HG03439 (cell line): Measurements from ENCODE around the gene NEBL.

Experiments used
- ATAC-seq: cut with Tn5 transposase; IDR thresholded peaks from one replicate; pipeline ENCODE4 v1.9.1; 2021; ENCODE audit warnings: mild to moderate bottlenecking, moderate library complexity; ENCODE audit not compliant: unreplicated experiment

Gene NEBL

GRCh38 chr10:20797290-20797689 is 99.8 kb downstream of the NEBL start:
- no peak for ATAC-seq

DNA sequence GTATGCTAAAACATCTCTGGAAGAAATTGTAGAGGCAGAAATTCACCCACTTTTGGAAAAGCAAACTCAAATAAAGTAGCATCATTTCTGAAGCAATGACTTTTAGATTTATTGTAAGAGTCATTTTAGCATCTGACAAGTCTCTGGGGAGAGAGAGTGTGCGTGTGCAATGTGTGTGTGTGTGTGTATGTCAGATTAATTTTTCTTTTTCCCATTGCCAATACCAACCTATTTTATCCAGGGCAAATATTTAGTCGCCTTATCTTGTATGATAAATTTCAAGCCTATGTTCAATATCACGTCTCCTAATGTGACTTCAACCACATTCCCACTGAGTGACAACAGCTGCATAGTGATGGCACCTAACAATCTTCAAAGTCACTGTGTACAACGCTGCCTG is 101.7 kb downstream of the NEBL start:
- ATAC-seq, result no peak

- ATAC-seq, result no peak
Measured at GRCh38 chr10:20785174-20785573, 111.9 kb downstream of the NEBL start.

DNA sequence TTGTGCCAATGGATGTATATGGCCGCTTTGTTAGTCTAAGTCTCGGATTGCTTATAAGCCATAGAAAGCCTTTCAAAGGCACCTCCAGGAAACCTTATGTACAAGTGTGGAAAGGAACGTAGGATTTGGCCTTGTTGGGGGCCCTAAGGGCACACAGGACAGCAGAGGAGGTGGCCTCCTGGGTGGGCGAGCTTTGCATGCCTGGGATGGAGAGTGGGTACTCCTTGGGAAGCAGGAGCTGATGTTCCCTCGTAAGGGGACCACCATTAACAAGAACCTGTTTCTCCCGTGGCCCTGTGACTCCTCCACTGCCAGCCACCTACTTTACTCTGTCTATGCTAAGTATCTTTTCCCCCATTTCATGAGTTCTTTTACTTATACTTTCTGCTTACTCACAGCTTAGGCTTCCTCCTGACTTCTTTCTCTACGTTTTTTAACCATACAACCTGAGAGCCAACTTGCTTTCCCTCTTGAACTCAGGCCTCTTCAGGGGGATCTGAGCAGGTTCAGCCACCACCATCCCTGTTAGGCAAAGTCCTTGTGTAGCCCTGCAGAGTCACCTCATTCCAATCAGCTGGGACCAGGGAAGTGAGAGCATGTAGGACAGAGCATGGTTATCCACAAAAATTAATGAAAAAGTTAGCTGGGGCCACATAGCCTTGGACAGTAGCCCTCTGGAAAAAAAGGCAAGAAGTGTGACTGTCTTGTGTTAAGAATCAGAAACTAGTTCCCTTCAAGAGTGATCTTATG is 118.9 kb downstream of the NEBL start:
- no peak for ATAC-seq

- ATAC-seq, result no peak
Measured at GRCh38 chr10:20776384-20777118, 120.6 kb downstream of the NEBL start.

- no peak for ATAC-seq
Measured at GRCh38 chr10:20771051-20771450, 126.1 kb downstream of the NEBL start.

- ATAC-seq, result no peak
Measured at GRCh38 chr10:20769481-20769880, 127.6 kb downstream of the NEBL start.

DNA sequence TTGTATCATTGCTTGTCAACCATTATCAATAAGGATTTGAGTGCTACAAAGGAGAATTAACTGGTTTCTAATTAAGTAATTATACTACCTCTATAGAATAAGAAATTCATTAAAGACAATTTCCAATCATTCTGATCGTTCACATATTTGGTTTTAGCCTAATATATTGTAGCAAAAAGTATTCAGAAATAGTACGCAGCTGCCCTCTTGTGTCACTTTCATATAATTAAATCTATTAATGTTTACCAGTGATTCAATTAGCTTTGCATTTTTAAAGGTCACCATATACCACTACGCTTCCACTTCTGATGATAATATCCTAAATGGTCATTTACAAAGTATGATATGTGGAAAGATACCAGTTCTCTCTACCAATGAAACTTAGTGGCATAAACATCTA is 128.3 kb downstream of the NEBL start:
- no peak for ATAC-seq

DNA sequence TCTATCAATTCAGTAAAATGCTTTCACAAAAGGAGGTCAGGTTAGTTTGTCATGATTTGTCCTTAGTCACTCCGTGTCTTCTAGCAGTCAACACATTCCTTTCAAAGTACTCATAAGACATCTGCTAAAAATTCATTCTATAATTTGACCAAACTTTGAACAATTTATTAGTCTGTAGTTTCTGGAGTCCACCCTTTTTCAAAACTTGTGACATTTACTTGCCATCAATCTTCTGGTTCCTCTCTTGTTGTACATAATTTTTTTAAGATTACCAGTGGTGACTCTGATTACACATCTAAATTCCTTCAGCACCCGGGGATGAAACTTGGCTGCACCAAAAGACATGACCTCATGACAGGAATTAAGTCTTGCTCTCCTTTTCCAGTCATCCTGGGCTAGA is 130.1 kb downstream of the NEBL start:
- ATAC-seq, result no peak

DNA sequence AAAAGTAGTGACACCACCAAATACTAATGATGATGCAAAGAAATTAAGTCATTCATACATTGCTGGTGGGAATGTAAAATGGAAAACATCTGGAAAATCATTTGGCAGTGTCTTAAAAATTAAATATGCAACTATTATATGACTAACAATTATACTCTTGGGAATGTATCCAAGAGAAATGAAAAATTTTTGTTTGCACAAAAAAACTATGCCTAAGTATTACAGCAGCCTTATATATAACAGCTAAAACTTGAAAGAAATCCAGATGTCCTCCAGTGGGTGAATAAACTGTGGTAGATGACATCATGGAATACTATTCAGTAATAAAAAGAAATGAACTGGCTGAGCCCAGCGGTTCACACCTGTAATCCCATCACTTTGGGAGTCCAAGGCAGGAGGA is 132.0 kb downstream of the NEBL start:
- no peak for ATAC-seq

DNA sequence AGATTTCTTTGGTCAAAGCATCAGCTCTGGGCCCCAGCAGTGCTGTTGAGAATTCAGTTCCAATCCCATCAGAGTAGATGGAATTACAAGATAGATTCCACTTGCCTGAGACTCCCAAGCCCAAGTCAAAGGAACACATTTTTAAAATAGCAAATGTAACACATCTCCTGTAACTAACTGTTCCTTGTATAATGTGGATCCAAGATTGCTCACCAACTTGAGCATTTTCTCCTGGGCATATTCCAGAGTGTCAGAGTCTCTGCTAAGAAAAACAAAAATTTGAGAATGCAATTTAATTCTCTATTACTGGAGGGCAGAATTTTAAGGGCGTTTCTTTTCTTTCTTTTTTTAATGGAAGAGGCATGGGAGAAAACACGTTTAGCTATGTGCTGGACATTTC is 136.7 kb downstream of the NEBL start:
- no peak for ATAC-seq

GRCh38 chr10:20748551-20748950 is 148.6 kb downstream of the NEBL start:
- no peak for ATAC-seq

GRCh38 chr10:20747782-20748181 is 149.3 kb downstream of the NEBL start:
- no peak for ATAC-seq

- no peak for ATAC-seq
Measured at GRCh38 chr10:20746856-20747255, 150.3 kb downstream of the NEBL start.

- ATAC-seq, result no peak
Measured at GRCh38 chr10:20745556-20746375, 151.3 kb downstream of the NEBL start.

DNA sequence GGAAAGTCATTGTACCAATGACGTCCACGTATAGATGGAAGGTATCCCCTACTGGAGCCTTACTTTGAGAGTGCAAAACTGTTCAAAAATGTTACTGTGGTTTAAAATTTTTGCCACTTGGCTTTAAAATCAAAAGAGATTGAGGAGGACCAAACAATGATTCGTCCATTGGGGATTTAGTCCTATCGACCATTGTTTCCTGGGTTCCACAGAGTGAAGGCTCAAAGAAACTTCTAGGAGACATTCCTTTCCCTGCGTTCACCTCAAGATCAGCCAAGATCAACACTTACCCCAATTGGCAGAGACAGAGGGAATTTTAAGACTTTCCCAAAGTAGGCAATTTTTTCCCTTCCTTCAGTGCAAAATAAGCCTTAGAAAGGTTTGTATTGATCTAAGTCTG is 152.3 kb downstream of the NEBL start:
- ATAC-seq, result no peak

GRCh38 chr10:20743942-20744341 is 153.2 kb downstream of the NEBL start:
- no peak for ATAC-seq

GRCh38 chr10:20742737-20743541 is 154.2 kb downstream of the NEBL start:
- ATAC-seq, result no peak

DNA sequence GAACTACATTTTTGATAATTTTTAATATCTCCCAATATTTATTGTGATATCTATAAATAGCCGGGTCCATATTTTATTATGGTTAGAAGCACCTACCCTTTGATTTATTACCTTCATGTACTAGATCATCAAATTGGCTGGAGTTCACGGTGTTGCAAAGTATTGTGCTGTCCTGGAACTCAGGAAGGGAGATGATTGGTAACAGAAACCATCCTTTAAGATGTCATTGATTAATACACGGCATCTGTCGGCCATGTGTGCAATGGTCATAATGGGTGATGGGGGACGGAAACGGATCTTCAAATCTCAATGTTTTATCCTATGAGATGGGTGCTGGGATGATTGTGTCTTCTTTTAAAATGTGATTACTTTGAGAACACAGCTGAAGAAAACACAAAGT is 157.0 kb downstream of the NEBL start:
- ATAC-seq, result no peak

DNA sequence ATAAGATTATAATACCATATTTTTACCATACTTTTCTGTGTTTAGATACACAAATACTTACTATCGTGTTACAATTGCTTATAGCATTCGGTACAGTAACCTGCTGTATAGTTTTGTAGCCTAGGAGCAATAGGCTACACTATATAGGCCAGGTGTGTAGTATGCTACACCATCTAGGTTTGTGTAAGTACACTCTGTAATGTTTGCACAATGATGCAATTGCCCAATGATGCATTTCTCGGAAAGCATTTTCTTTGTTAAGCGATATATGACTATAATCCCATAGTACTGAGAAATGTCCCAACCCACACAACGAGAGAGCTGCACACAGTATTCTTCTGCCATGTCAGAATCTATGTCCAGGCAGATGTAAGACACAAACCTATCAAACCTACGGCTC is 160.0 kb downstream of the NEBL start:
- no peak for ATAC-seq
